Measurements from ENCODE around the gene IL1RAP. TPM values are rescaled to one million over a fixed set of nuclear protein-coding genes. Genes with fewer than 3 reads are reported as not detected.

Gene IL1RAP
- total RNA-seq, 4 donors from 2014 or later = 0.80 to 8.6 (median 2.7) TPM

GRCh38 chr3:190644035-190644434 is 130.2 kb downstream of the IL1RAP start:
- in situ Hi-C loops (cut with MboI; ENCODE audit: low pct_ligation_motif_present in 1 of 4, low pct_unique_long_range_greater_than_20kb in 1 of 4, low sequenced_read_pairs in 3 of 4) = no loop called here

GRCh38 chr3:190644766-190645165 is 130.9 kb downstream of the IL1RAP start:
- in situ Hi-C loops (cut with MboI; ENCODE audit: low pct_ligation_motif_present in 1 of 4, low pct_unique_long_range_greater_than_20kb in 1 of 4, low sequenced_read_pairs in 3 of 4) = no loop called here
- DNase-seq = no peak
- Histone ChIP-seq H3K9me3 (no peaks in the 10 kb centered on the region), H3K27ac (no peak overlapping the region), H3K4me3 (no peak overlapping the region), H3K27me3 (no peaks in the 10 kb centered on the region), H3K4me1 (no peaks in the 10 kb centered on the region), H3K36me3 (no peaks in the 10 kb centered on the region)
- no peak for TF ChIP-seq POLR2A (IDR thresholded peaks at IDR 0.05)
- TF ChIP-seq EP300 (IDR thresholded peaks at IDR 0.05; ENCODE audit: low read depth) = no peak
- TF ChIP-seq POLR2AphosphoS5 (IDR thresholded peaks at IDR 0.05) = no peak
- no peak for TF ChIP-seq CTCF (IDR thresholded peaks at IDR 0.05)
- 93 to 96% methylated on average over 5 of the region's 5 CpGs for WGBS, 2 donors (ENCODE audit: low coverage in 1 of 2)
- intact Hi-C loops (cut with DNase I; ENCODE audit: low total_unique reads) = no loop called here

More at GRCh38 chr3:190644035-190644434, 130.2 kb downstream of the IL1RAP start:
- H3K4me1 ChIP-seq = no peaks in the 10 kb centered on the region
- intact Hi-C loops (cut with DNase I; ENCODE audit: low total_unique reads) = no loop called here
- H3K27me3 ChIP-seq = no peaks in the 10 kb centered on the region
- no peak overlapping the region for H3K4me3 ChIP-seq
- 71 to 90% methylated on average over 2 of the region's 2 CpGs for WGBS, 2 donors (ENCODE audit: low coverage in 1 of 2)
- no peak overlapping the region for H3K27ac ChIP-seq
- H3K9me3 ChIP-seq = no peaks in the 10 kb centered on the region
- H3K36me3 ChIP-seq = no peaks in the 10 kb centered on the region
- TF ChIP-seq CTCF (IDR thresholded peaks at IDR 0.05) = no peak
- no peak for DNase-seq

- TF ChIP-seq CTCF (IDR thresholded peaks at IDR 0.05) (no peak), EP300 (IDR thresholded peaks at IDR 0.05; ENCODE audit: low read depth) (no peak), POLR2A (IDR thresholded peaks at IDR 0.05) (no peak), POLR2AphosphoS5 (IDR thresholded peaks at IDR 0.05) (no peak)
- no peak overlapping the region for H3K27ac ChIP-seq
- intact Hi-C loops (cut with DNase I; ENCODE audit: low total_unique reads) (no loop called here), in situ Hi-C loops (cut with MboI; ENCODE audit: low pct_ligation_motif_present in 1 of 4, low pct_unique_long_range_greater_than_20kb in 1 of 4, low sequenced_read_pairs in 3 of 4) (no loop called here)
- no peaks in the 10 kb centered on the region for H3K9me3 ChIP-seq
- H3K4me1 ChIP-seq = no peaks in the 10 kb centered on the region
- H3K27me3 ChIP-seq = no peaks in the 10 kb centered on the region
- 63 to 67% methylated on average over 4 of the region's 4 CpGs for WGBS, 2 donors (ENCODE audit: low coverage in 1 of 2)
- H3K36me3 ChIP-seq = no peaks in the 10 kb centered on the region
- DNase-seq = no peak
- H3K4me3 ChIP-seq = no peak overlapping the region
Measured at GRCh38 chr3:190645932-190646460, 132.1 kb downstream of the IL1RAP start.

GRCh38 chr3:190646996-190647395 is 133.1 kb downstream of the IL1RAP start:
- in situ Hi-C loops (cut with MboI; ENCODE audit: low pct_ligation_motif_present in 1 of 4, low pct_unique_long_range_greater_than_20kb in 1 of 4, low sequenced_read_pairs in 3 of 4) (no loop called here), intact Hi-C loops (cut with DNase I; ENCODE audit: low total_unique reads) (no loop called here)
- Histone ChIP-seq H3K9me3 (no peaks in the 10 kb centered on the region), H3K27me3 (no peaks in the 10 kb centered on the region), H3K4me1 (no peaks in the 10 kb centered on the region), H3K27ac (no peak overlapping the region), H3K36me3 (no peaks in the 10 kb centered on the region), H3K4me3 (no peak overlapping the region)
- WGBS, 2 donors (ENCODE audit: low coverage in 1 of 2) = 90 to 100% methylated on average over 1 to 2 of the region's 2 CpGs
- DNase-seq = no peak
- no peak for TF ChIP-seq POLR2A (IDR thresholded peaks at IDR 0.05)
- no peak for TF ChIP-seq EP300 (IDR thresholded peaks at IDR 0.05; ENCODE audit: low read depth)
- no peak for TF ChIP-seq CTCF (IDR thresholded peaks at IDR 0.05)
- no peak for TF ChIP-seq POLR2AphosphoS5 (IDR thresholded peaks at IDR 0.05)
